A549 treated with DMSO at 1 μM for 4 hours (cell line): Measurements from ENCODE around the gene TOP2A. TPM values are rescaled to one million over a fixed set of nuclear protein-coding genes. Genes with fewer than 3 reads are reported as not detected.

ENCODE experiments used
- total RNA-seq: library from RNA; stranded (reverse); fragments of 200-300 nt; extraction: Qiagen RNA extraction; gene quantifications from 5 replicates; pipeline ENCODE4 v1.2.3, GENCODE V29; 2022; ENCODE audit warnings: low read depth

Gene TOP2A
- total RNA-seq = 197 to 286 TPM (median 260 TPM) in 5 replicates

GRCh38 chr17:40417609-40418427 is at the start of gene TOP2A:
TOP2A (minus strand) TSS chr17:40417896; CDS start chr17:40417791, 105 bp downstream.

GRCh38 chr17:40443196-40443987 is 25.7 kb upstream of the TOP2A start, which contains the start of gene IGFBP4:
IGFBP4 (plus strand) TSS chr17:40443450; CDS start chr17:40443736, 286 bp downstream.

GRCh38 chr17:40364121-40364861 is 53.4 kb downstream of the TOP2A start, which contains the start of gene GJD3:
GJD3 (minus strand) TSS chr17:40364737; CDS start chr17:40363815, 922 bp downstream.

Other genes with a start within 250 kb of the TOP2A start
- gene RAPGEFL1, start 240.4 kb downstream of the TOP2A start, total RNA-seq = 2.4 to 3.1 TPM (median 2.6 TPM) in 5 replicates
- gene WIPF2, start 198.6 kb downstream of the TOP2A start, total RNA-seq = 17.4 to 24.2 TPM (median 21.6 TPM) in 5 replicates
- 60.1 to 64.9 TPM (median 63.2 TPM) in 5 replicates for gene CDC6, start 130.0 kb downstream of the TOP2A start, total RNA-seq
- 30.6 to 44.7 TPM (median 36.2 TPM) in 5 replicates for gene RARA, start 108.7 kb downstream of the TOP2A start, total RNA-seq
- 0.47 to 1.3 TPM (median 0.86 TPM) in 5 replicates for gene GJD3, start 53.2 kb downstream of the TOP2A start, total RNA-seq
- gene IGFBP4, start 25.6 kb upstream of the TOP2A start, total RNA-seq = 2,033 to 2,650 TPM (median 2,317 TPM) in 5 replicates
- 79.8 to 97.2 TPM (median 92.1 TPM) in 5 replicates for gene TNS4, start 83.7 kb upstream of the TOP2A start, total RNA-seq
- gene CCR7, start 147.6 kb upstream of the TOP2A start, total RNA-seq = 0.86 to 1.1 TPM (median 1.0 TPM) in 5 replicates
- gene SMARCE1, start 229.9 kb upstream of the TOP2A start, total RNA-seq = 98.5 to 122 TPM (median 119 TPM) in 5 replicates
- gene KRT222, start 247.3 kb upstream of the TOP2A start, total RNA-seq = 0.39 to 0.61 TPM (median 0.47 TPM) in 5 replicates